Lower lobe of right lung (tissue), 2 donors: ENCODE data around the gene GPATCH2L. TPM values are rescaled to one million over a fixed set of nuclear protein-coding genes. Genes with fewer than 3 reads are reported as not detected.

Experiments used
- ATAC-seq, 2 donors: fragments of 200-7000 bp; cut with Tn5 transposase; one replicate each; pipeline ENCODE4 v1.9.1; 2020 to 2022; ENCODE audit warnings: mild to moderate bottlenecking in 2 of 2, moderate library complexity in 2 of 2
- DNase-seq: peaks from one replicate; pipeline ENCODE4 v3.0.0-alpha.2; 2020
- H3K27ac ChIP-seq: fragments of 200-600 bp; one replicate; pipeline ENCODE4 v1.8.0; 2022
- H3K27me3 ChIP-seq: fragments of 200-600 bp; one replicate; pipeline ENCODE4 v1.8.0; 2022; ENCODE audit warnings: low read depth
- H3K36me3 ChIP-seq: fragments of 200-600 bp; one replicate; pipeline ENCODE4 v1.8.0; 2022; ENCODE audit warnings: mild to moderate bottlenecking
- H3K4me1 ChIP-seq: fragments of 200-600 bp; one replicate; pipeline ENCODE4 v1.8.0; 2022
- H3K4me3 ChIP-seq: fragments of 200-600 bp; one replicate; pipeline ENCODE4 v1.8.0; 2022; ENCODE audit warnings: mild to moderate bottlenecking
- H3K9me3 ChIP-seq: fragments of 200-600 bp; one replicate; pipeline ENCODE4 v1.8.0; 2022
- CTCF ChIP-seq: fragments of 200-600 bp; IDR thresholded peaks from one replicate; pipeline ENCODE4 v1.8.0; 2022; ENCODE audit warnings: antibody characterized with exemption, mild to moderate bottlenecking
- intact Hi-C: fragments of 100-400 bp; cut with DNase I; formaldehyde crosslinking; loops from one replicate; pipeline ENCODE4 v1.11.0; 2022
- total RNA-seq: library from RNA; stranded (reverse); fragmentation: NEBNext Ultra II Directional; extraction: Animal tissue kit (Norgen Biotek cat#: 25700); gene quantifications from one replicate; pipeline ENCODE4 v1.2.1, GENCODE V29; 2021
- donor health status: DM: no; HTN: yes; CAD: no; lungs with severe emphysema.

Gene GPATCH2L
- total RNA-seq, 1 donor from 2014 or later, result 50.5 TPM

GRCh38 chr14:76152333-76152681 lies 585 bp downstream of the GPATCH2L start:
- Histone ChIP-seq H3K4me1 (peaks cover 49% of the 10 kb centered on the region), H3K27ac (peak overlapping the region; percentile 91), H3K4me3 (peak overlapping the region; percentile 98), H3K9me3 (no peaks in the 10 kb centered on the region), H3K36me3 (peaks cover 17% of the 10 kb centered on the region), H3K27me3 (no peaks in the 10 kb centered on the region)
- ATAC-seq (peak; percentile 90), DNase-seq (peak; percentile 72)
- intact Hi-C loops, result no loop called here
- TF ChIP-seq CTCF, result no peak

- Histone ChIP-seq H3K4me1 (peaks cover 62% of the 10 kb centered on the region), H3K36me3 (peaks cover 29% of the 10 kb centered on the region), H3K4me3 (no peak overlapping the region), H3K9me3 (no peaks in the 10 kb centered on the region), H3K27ac (no peak overlapping the region), H3K27me3 (no peaks in the 10 kb centered on the region)
- no peak for ATAC-seq
- intact Hi-C loops, result no loop called here
- no peak for DNase-seq
- TF ChIP-seq CTCF, result no peak
These were observed 2.2 kb downstream of the GPATCH2L start for GRCh38 chr14:76153919-76154318.

- H3K4me1 ChIP-seq, result peaks cover 62% of the 10 kb centered on the region
- no peak for TF ChIP-seq CTCF
- H3K36me3 ChIP-seq, result peaks cover 36% of the 10 kb centered on the region
- no peak overlapping the region for H3K27ac ChIP-seq
- H3K9me3 ChIP-seq, result no peaks in the 10 kb centered on the region
- ATAC-seq (no peak), DNase-seq (no peak)
- intact Hi-C loops, result no loop called here
- H3K4me3 ChIP-seq, result no peak overlapping the region
- H3K27me3 ChIP-seq, result no peaks in the 10 kb centered on the region
These were observed 2.9 kb downstream of the GPATCH2L start for GRCh38 chr14:76154539-76155126.

- intact Hi-C loops, result no loop called here
- no peak overlapping the region for H3K27ac ChIP-seq
- H3K36me3 ChIP-seq, result peaks cover 58% of the 10 kb centered on the region
- H3K4me3 ChIP-seq, result no peak overlapping the region
- H3K9me3 ChIP-seq, result no peaks in the 10 kb centered on the region
- DNase-seq (no peak), ATAC-seq (no peak)
- H3K4me1 ChIP-seq, result no peaks in the 10 kb centered on the region
- no peaks in the 10 kb centered on the region for H3K27me3 ChIP-seq
- TF ChIP-seq CTCF, result no peak
These were observed 12.1 kb downstream of the GPATCH2L start for GRCh38 chr14:76163668-76164363.

GRCh38 chr14:76168531-76168930 lies 16.8 kb downstream of the GPATCH2L start:
- TF ChIP-seq CTCF, result no peak
- H3K27ac ChIP-seq, result no peak overlapping the region
- intact Hi-C loops, result no loop called here

More at GRCh38 chr14:76168531-76168930, 16.8 kb downstream of the GPATCH2L start:
- peaks cover 66% of the 10 kb centered on the region for H3K36me3 ChIP-seq
- H3K27me3 ChIP-seq, result no peaks in the 10 kb centered on the region
- no peaks in the 10 kb centered on the region for H3K9me3 ChIP-seq
- H3K4me1 ChIP-seq, result no peaks in the 10 kb centered on the region
- H3K4me3 ChIP-seq, result no peak overlapping the region
- no peak for ATAC-seq
- no peak for DNase-seq
